ENCODE measurements around the gene FSIP1. TPM values are rescaled to one million over a fixed set of nuclear protein-coding genes. Genes with fewer than 3 reads are reported as not detected.

Gene FSIP1
- polyA plus RNA-seq, 1 experiment, result 0.22 TPM

GRCh38 chr15:39767921-39768320, 14.7 kb downstream of the FSIP1 start:
- TF ChIP-seq CTCF (IDR thresholded peaks at IDR 0.05; ENCODE audit: insufficient read depth, low read depth, low read length), result no peak
- ChIA-PET POLR2A (no interaction called here), CTCF (interaction anchor here (5.6 kb wide), 1 partner anchor 10 kb away, joined by 33 read pairs; no protein-coding TSS in a partner anchor)
- Histone ChIP-seq H3K27me3 (ENCODE audit: control insufficient read depth, insufficient read depth, low read length) (no peaks in the 10 kb centered on the region), H3K36me3 (ENCODE audit: control insufficient read depth, insufficient read depth, low read length) (no peaks in the 10 kb centered on the region), H3K4me3 (ENCODE audit: low read depth, low read length) (no peak overlapping the region)
- no peak for DNase-seq (ENCODE audit: low read depth)

- no peak for DNase-seq (ENCODE audit: low read depth)
- Histone ChIP-seq H3K36me3 (ENCODE audit: control insufficient read depth, insufficient read depth, low read length) (no peaks in the 10 kb centered on the region), H3K4me3 (ENCODE audit: low read depth, low read length) (no peak overlapping the region), H3K27me3 (ENCODE audit: control insufficient read depth, insufficient read depth, low read length) (no peaks in the 10 kb centered on the region)
- ChIA-PET CTCF (interaction anchor here (1.1 kb wide), 1 partner anchor 75 kb away, joined by 3 read pairs; no protein-coding TSS in a partner anchor), POLR2A (no interaction called here)
- no peak for TF ChIP-seq CTCF (IDR thresholded peaks at IDR 0.05; ENCODE audit: insufficient read depth, low read depth, low read length)
Measured at GRCh38 chr15:39761006-39761405, 21.6 kb downstream of the FSIP1 start.

GRCh38 chr15:39756806-39757522, 25.7 kb downstream of the FSIP1 start:
- no peaks in the 10 kb centered on the region for H3K27me3 ChIP-seq (ENCODE audit: control insufficient read depth, insufficient read depth, low read length)
- POLR2A ChIA-PET, result interaction anchor here (0.6 kb wide), 2 partner anchors 26 to 32 kb away, joined by 3 read pairs; no protein-coding TSS in a partner anchor
- no peak for DNase-seq (ENCODE audit: low read depth)
- H3K36me3 ChIP-seq (ENCODE audit: control insufficient read depth, insufficient read depth, low read length), result no peaks in the 10 kb centered on the region
- H3K4me3 ChIP-seq (ENCODE audit: low read depth, low read length), result no peak overlapping the region
- peak; percentile 67 for TF ChIP-seq CTCF (IDR thresholded peaks at IDR 0.05; ENCODE audit: insufficient read depth, low read depth, low read length)
- CTCF ChIA-PET, result interaction anchor here (0.7 to 7.1 kb wide), 30 partner anchors 9 to 1317 kb away, joined by 3 to 162 read pairs (median 4); no protein-coding TSS in a partner anchor

GRCh38 chr15:39752991-39753390, 29.6 kb downstream of the FSIP1 start:
- CTCF ChIA-PET, result interaction anchor here (0.6 to 7.1 kb wide), 2 partner anchors 69 to 262 kb away, joined by 3 to 162 read pairs; no protein-coding TSS in a partner anchor
- TF ChIP-seq CTCF (IDR thresholded peaks at IDR 0.05; ENCODE audit: insufficient read depth, low read depth, low read length), result no peak
- no peaks in the 10 kb centered on the region for H3K36me3 ChIP-seq (ENCODE audit: control insufficient read depth, insufficient read depth, low read length)
- POLR2A ChIA-PET, result no interaction called here
- H3K4me3 ChIP-seq (ENCODE audit: low read depth, low read length), result no peak overlapping the region
- DNase-seq (ENCODE audit: low read depth), result no peak
- no peaks in the 10 kb centered on the region for H3K27me3 ChIP-seq (ENCODE audit: control insufficient read depth, insufficient read depth, low read length)

GRCh38 chr15:39752246-39752645, 30.4 kb downstream of the FSIP1 start:
- no peaks in the 10 kb centered on the region for H3K27me3 ChIP-seq (ENCODE audit: control insufficient read depth, insufficient read depth, low read length)
- no peaks in the 10 kb centered on the region for H3K36me3 ChIP-seq (ENCODE audit: control insufficient read depth, insufficient read depth, low read length)
- CTCF ChIA-PET, result interaction anchor here (0.6 kb wide), 1 partner anchor 261 kb away, joined by 3 read pairs; no protein-coding TSS in a partner anchor
- TF ChIP-seq CTCF (IDR thresholded peaks at IDR 0.05; ENCODE audit: insufficient read depth, low read depth, low read length), result no peak
- no peak overlapping the region for H3K4me3 ChIP-seq (ENCODE audit: low read depth, low read length)
- no peak for DNase-seq (ENCODE audit: low read depth)
- POLR2A ChIA-PET, result no interaction called here

All from BJ (cell line).